PC-9 (cell line): Measurements from ENCODE around the gene SERPINF2.

Experiments
- CTCF ChIP-seq: fragments of 200-600 bp; sonication (generic); conservative IDR thresholded peaks from 2 replicates; pipeline ENCODE4 v1.6.1; 2017; ENCODE audit warnings: mixed run types, antibody characterized with exemption, mild to moderate bottlenecking, moderate library complexity
- EZH2 ChIP-seq: fragments of 200-600 bp; sonication (generic); IDR thresholded peaks from 2 replicates; pipeline ENCODE4 v1.8.0; 2017; ENCODE audit warnings: antibody characterized with exemption, low read depth

DNA sequence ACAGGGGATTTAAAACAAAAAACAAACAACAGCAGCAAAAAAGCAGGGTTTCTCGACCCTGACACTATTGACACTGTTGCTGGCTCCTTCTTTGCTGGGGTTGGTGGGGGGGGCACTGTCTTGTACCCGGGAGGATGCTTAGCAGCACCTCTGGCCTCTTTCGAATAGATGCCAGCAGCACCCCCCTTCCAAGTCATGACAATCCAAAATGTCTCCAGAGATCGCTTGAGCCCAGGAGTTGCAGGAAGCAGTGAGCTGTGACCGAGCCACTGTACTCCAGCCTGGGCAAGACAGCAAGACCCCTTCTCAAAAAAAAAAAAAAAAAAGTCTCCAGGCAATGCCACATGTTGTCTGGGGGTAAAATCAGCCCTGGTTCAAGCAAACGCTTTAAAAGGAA, 39.5 kb downstream of the SERPINF2 start:
- no peak for TF ChIP-seq CTCF
- TF ChIP-seq EZH2: no peak
